Measurements from ENCODE around the gene TM4SF5. TPM values are rescaled to one million over a fixed set of nuclear protein-coding genes. Genes with fewer than 3 reads are reported as not detected.
"Not testable (repeated sequence)": the region's sequence is repeated elsewhere in the genome, so short reads cannot be mapped to it uniquely, and the experiment has no call there.

The TM4SF5 gene
- total and polyA plus RNA-seq, 10 donors = not detected

DNA sequence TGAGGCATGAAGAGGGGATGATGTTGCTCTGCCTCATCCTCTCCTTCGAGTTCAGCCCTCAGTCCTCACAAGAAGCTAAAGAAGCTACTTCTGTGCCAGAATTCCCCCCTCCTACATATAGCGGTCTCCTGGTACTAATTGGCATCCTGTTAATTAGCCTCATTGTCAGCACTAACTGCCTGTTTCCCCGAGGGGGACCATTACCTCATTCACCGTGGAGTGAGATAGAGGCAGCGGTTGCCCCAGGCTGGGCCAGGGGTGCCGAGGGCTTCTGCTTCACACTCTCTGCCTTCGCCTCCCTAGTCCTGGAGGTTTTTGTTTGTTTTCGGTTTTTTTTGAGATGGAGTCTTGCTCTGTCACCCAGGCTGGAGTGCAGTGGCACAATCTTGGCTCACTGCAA is 55.7 kb downstream of the TM4SF5 start:
- H3K27me3 ChIP-seq (replicated peaks in 1 of 7) = no peaks in the 10 kb centered on the region
- TF ChIP-seq, protein P1, sequence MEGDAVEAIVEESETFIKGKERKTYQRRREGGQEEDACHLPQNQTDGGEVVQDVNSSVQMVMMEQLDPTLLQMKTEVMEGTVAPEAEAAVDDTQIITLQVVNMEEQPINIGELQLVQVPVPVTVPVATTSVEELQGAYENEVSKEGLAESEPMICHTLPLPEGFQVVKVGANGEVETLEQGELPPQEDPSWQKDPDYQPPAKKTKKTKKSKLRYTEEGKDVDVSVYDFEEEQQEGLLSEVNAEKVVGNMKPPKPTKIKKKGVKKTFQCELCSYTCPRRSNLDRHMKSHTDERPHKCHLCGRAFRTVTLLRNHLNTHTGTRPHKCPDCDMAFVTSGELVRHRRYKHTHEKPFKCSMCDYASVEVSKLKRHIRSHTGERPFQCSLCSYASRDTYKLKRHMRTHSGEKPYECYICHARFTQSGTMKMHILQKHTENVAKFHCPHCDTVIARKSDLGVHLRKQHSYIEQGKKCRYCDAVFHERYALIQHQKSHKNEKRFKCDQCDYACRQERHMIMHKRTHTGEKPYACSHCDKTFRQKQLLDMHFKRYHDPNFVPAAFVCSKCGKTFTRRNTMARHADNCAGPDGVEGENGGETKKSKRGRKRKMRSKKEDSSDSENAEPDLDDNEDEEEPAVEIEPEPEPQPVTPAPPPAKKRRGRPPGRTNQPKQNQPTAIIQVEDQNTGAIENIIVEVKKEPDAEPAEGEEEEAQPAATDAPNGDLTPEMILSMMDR (IDR thresholded peaks at IDR 0.05 in 8 of 11, conservative IDR thresholded peaks at IDR 0.05 in 3 of 11) = no peak
- TF ChIP-seq POLR2A (IDR thresholded peaks at IDR 0.05) (no peak), POLR2AphosphoS5 (IDR thresholded peaks at IDR 0.05) (no peak)
- H3K27ac ChIP-seq = no peak overlapping the region
- no peaks in the 10 kb centered on the region for H3K4me1 ChIP-seq
- H3K9me3 ChIP-seq = no peaks in the 10 kb centered on the region
- peaks cover 0 to 14% (median 0%) of the 10 kb centered on the region in 6 donors for H3K36me3 ChIP-seq
- no peak overlapping the region for H3K4me3 ChIP-seq
- 73 to 81% (median 78%) methylated on average over 8 of the region's 8 CpGs for WGBS, 5 donors
- DNase-seq = no peak
- intact Hi-C loops (cut with DNase I; ENCODE audit: low total_unique reads) = no loop called here

DNA sequence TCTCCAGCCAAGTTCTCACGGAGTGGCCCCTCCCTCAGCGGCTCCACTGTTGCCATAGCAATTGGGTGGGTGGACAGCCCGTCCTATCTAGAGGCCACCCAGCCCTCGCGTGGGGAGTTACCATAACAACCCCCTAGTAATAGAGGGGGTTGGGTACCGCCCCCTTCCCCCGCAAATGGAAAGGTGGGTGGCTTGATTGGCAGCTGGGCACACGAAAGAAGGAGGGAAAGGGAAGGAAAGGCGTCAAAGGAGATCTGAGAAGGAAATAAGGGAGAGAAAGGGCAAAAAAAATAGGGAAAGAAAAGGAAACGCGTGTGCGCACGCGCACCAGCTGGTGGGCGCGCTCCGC is 61.1 kb downstream of the TM4SF5 start:
- H3K27me3 ChIP-seq (replicated peaks in 1 of 7); DNase-seq; intact Hi-C loops (cut with DNase I; ENCODE audit: low total_unique reads); H3K36me3 ChIP-seq; H3K9me3 ChIP-seq: not testable (repeated sequence)
- Histone ChIP-seq H3K27ac (peak overlapping the region; percentile 82 to 96 (median 92)), H3K4me3 (peak overlapping the region; percentile 59 to 97 (median 94)), H3K4me1 (peaks cover 25 to 45% (median 37%) of the 10 kb centered on the region in 6 donors)
- 0 to 2% (median 0%) methylated on average over 8 to 14 of the region's 17 CpGs for WGBS, 5 donors

Other genes starting within 250 kb of the TM4SF5 start
- 10 to 100 TPM; 37.1 to 71.2 (median 54.4) TPM for gene MYBBP1A, start 216.5 kb upstream of the TM4SF5 start, total RNA-seq
- gene MYBBP1A, start 216.5 kb upstream of the TM4SF5 start, polyA plus RNA-seq = 10 to 100 TPM; 24.7 to 48.6 (median 35.5) TPM
- under 1 TPM in 1 of 7 donors, not detected in 6; 0.42 TPM for gene GGT6, start 211.3 kb upstream of the TM4SF5 start, total RNA-seq
- under 1 TPM in 1 of 3 donors, not detected in 2; 0.03 TPM for gene GGT6, start 211.3 kb upstream of the TM4SF5 start, polyA plus RNA-seq
- gene SMTNL2, start 187.4 kb upstream of the TM4SF5 start, total RNA-seq = 1 to 10 TPM in 2 of 7 donors, under 1 TPM in 5; 0.42 to 1.5 (median 0.97) TPM
- gene SMTNL2, start 187.4 kb upstream of the TM4SF5 start, polyA plus RNA-seq = under 1 TPM; 0.22 to 0.67 (median 0.36) TPM
- gene ALOX15, start 130.2 kb upstream of the TM4SF5 start, total RNA-seq = 1 to 10 TPM in 2 of 7 donors, under 1 TPM in 4, not detected in 1; 0.46 to 2.6 (median 0.88) TPM
- under 1 TPM; 0.04 to 0.09 (median 0.06) TPM for gene ALOX15, start 130.2 kb upstream of the TM4SF5 start, polyA plus RNA-seq
- 10 to 100 TPM; 21.7 to 67.6 (median 43.9) TPM for gene PELP1, start 67.7 kb upstream of the TM4SF5 start, total RNA-seq
- gene PELP1, start 67.7 kb upstream of the TM4SF5 start, polyA plus RNA-seq = 10 to 100 TPM; 15.7 to 34.9 (median 25.8) TPM
- 100 to 1,000 TPM; 117 to 416 (median 226) TPM for gene ARRB2, start 61.3 kb upstream of the TM4SF5 start, total RNA-seq
- 100 to 1,000 TPM in 2 of 3 donors, 10 to 100 TPM in 1; 61.4 to 127 (median 120) TPM for gene ARRB2, start 61.3 kb upstream of the TM4SF5 start, polyA plus RNA-seq
- gene MED11, start 40.5 kb upstream of the TM4SF5 start, total RNA-seq = 10 to 100 TPM; 17.1 to 42.7 (median 22.3) TPM
- 10 to 100 TPM; 42.9 to 47.1 (median 43.8) TPM for gene MED11, start 40.5 kb upstream of the TM4SF5 start, polyA plus RNA-seq
- 10 to 100 TPM in 1 of 7 donors, 1 to 10 TPM in 6; 3.8 to 11.5 (median 5.2) TPM for gene ZMYND15, start 32.1 kb upstream of the TM4SF5 start, total RNA-seq
- 1 to 10 TPM; 1.8 to 3.1 (median 2.2) TPM for gene ZMYND15, start 32.1 kb upstream of the TM4SF5 start, polyA plus RNA-seq
- gene CXCL16, start 32.0 kb upstream of the TM4SF5 start, total RNA-seq = 100 to 1,000 TPM in 1 of 7 donors, 10 to 100 TPM in 6; 45.5 to 104 (median 70.5) TPM
- gene CXCL16, start 32.0 kb upstream of the TM4SF5 start, polyA plus RNA-seq = 10 to 100 TPM; 11.5 to 29.0 (median 17.2) TPM
- 10 to 100 TPM in 5 of 7 donors, 1 to 10 TPM in 2; 5.8 to 74.3 (median 16.5) TPM for gene VMO1, start 14.5 kb downstream of the TM4SF5 start, total RNA-seq
- 10 to 100 TPM in 1 of 3 donors, 1 to 10 TPM in 2; 5.0 to 10.9 (median 8.4) TPM for gene VMO1, start 14.5 kb downstream of the TM4SF5 start, polyA plus RNA-seq
- not detected for gene GLTPD2, start 17.1 kb downstream of the TM4SF5 start, total RNA-seq
- gene GLTPD2, start 17.1 kb downstream of the TM4SF5 start, polyA plus RNA-seq = under 1 TPM in 1 of 3 donors, not detected in 2; 0.06 TPM
- gene PSMB6, start 24.3 kb downstream of the TM4SF5 start, total RNA-seq = 100 to 1,000 TPM in 1 of 7 donors, 10 to 100 TPM in 6; 72.9 to 143 (median 84.0) TPM
- gene PSMB6, start 24.3 kb downstream of the TM4SF5 start, polyA plus RNA-seq = 100 to 1,000 TPM; 106 to 161 (median 124) TPM
- 10 to 100 TPM; 19.5 to 42.0 (median 37.4) TPM for gene PLD2, start 35.3 kb downstream of the TM4SF5 start, total RNA-seq
- gene PLD2, start 35.3 kb downstream of the TM4SF5 start, polyA plus RNA-seq = 10 to 100 TPM in 2 of 3 donors, 1 to 10 TPM in 1; 6.0 to 14.1 (median 13.6) TPM
- gene MINK1, start 61.5 kb downstream of the TM4SF5 start, total RNA-seq = 100 to 1,000 TPM in 3 of 7 donors, 10 to 100 TPM in 4; 59.9 to 129 (median 92.2) TPM
- 10 to 100 TPM; 15.9 to 52.4 (median 28.4) TPM for gene MINK1, start 61.5 kb downstream of the TM4SF5 start, polyA plus RNA-seq
- gene C17orf107, start 127.7 kb downstream of the TM4SF5 start, total RNA-seq = 1 to 10 TPM; 1.6 to 4.1 (median 2.6) TPM
- under 1 TPM; 0.15 to 0.70 (median 0.26) TPM for gene C17orf107, start 127.7 kb downstream of the TM4SF5 start, polyA plus RNA-seq
- 1 to 10 TPM in 4 of 7 donors, under 1 TPM in 3; 0.33 to 3.0 (median 1.9) TPM for gene CHRNE, start 131.2 kb downstream of the TM4SF5 start, total RNA-seq
- 1 to 10 TPM; 1.2 to 1.4 (median 1.3) TPM for gene CHRNE, start 131.2 kb downstream of the TM4SF5 start, polyA plus RNA-seq
- gene GP1BA, start 160.4 kb downstream of the TM4SF5 start, total RNA-seq = 1 to 10 TPM; 1.8 to 6.1 (median 3.0) TPM
- gene GP1BA, start 160.4 kb downstream of the TM4SF5 start, polyA plus RNA-seq = 1 to 10 TPM; 2.0 to 2.9 (median 2.8) TPM
- gene SLC25A11, start 168.2 kb downstream of the TM4SF5 start, total RNA-seq = 10 to 100 TPM; 37.2 to 61.0 (median 42.9) TPM
- gene SLC25A11, start 168.2 kb downstream of the TM4SF5 start, polyA plus RNA-seq = 10 to 100 TPM; 22.1 to 52.6 (median 32.3) TPM
- 100 to 1,000 TPM in 1 of 7 donors, 10 to 100 TPM in 6; 57.6 to 109 (median 78.6) TPM for gene RNF167, start 168.4 kb downstream of the TM4SF5 start, total RNA-seq
- gene RNF167, start 168.4 kb downstream of the TM4SF5 start, polyA plus RNA-seq = 100 to 1,000 TPM in 2 of 3 donors, 10 to 100 TPM in 1; 96.4 to 146 (median 129) TPM
- gene PFN1, start 176.6 kb downstream of the TM4SF5 start, total RNA-seq = 1,000 to 10,000 TPM in 1 of 7 donors, 100 to 1,000 TPM in 6; 605 to 1,090 (median 842) TPM
- gene PFN1, start 176.6 kb downstream of the TM4SF5 start, polyA plus RNA-seq = 1,000 to 10,000 TPM in 1 of 3 donors, 100 to 1,000 TPM in 2; 663 to 1,039 (median 970) TPM
- 10 to 100 TPM in 2 of 7 donors, 1 to 10 TPM in 5; 3.1 to 16.0 (median 8.8) TPM for gene ENO3, start 179.2 kb downstream of the TM4SF5 start, total RNA-seq
- gene ENO3, start 179.2 kb downstream of the TM4SF5 start, polyA plus RNA-seq = 10 to 100 TPM; 13.8 to 23.4 (median 15.4) TPM
- 10 to 100 TPM; 34.8 to 62.3 (median 47.8) TPM for gene SPAG7, start 195.9 kb downstream of the TM4SF5 start, total RNA-seq
- gene SPAG7, start 195.9 kb downstream of the TM4SF5 start, polyA plus RNA-seq = 10 to 100 TPM; 73.6 to 89.1 (median 87.9) TPM
- 10 to 100 TPM; 36.6 to 78.0 (median 51.0) TPM for gene CAMTA2, start 215.8 kb downstream of the TM4SF5 start, total RNA-seq
- 10 to 100 TPM; 21.3 to 79.8 (median 45.2) TPM for gene CAMTA2, start 215.8 kb downstream of the TM4SF5 start, polyA plus RNA-seq
- gene INCA1, start 225.6 kb downstream of the TM4SF5 start, total RNA-seq = 1 to 10 TPM; 1.1 to 2.1 (median 1.6) TPM
- 1 to 10 TPM; 2.4 to 5.8 (median 3.2) TPM for gene INCA1, start 225.6 kb downstream of the TM4SF5 start, polyA plus RNA-seq
- gene KIF1C, start 226.1 kb downstream of the TM4SF5 start, total RNA-seq = 100 to 1,000 TPM in 2 of 7 donors, 10 to 100 TPM in 5; 47.5 to 141 (median 79.7) TPM
- gene KIF1C, start 226.1 kb downstream of the TM4SF5 start, polyA plus RNA-seq = 10 to 100 TPM; 11.9 to 41.4 (median 12.0) TPM

Data from spleen (tissue), 11 donors.